Cerebellar cortex (tissue), 1 donor: ENCODE results near the gene ARNT2.
A peak's percentile ranks its signal among the peaks of the same experiment; 100 is the strongest.

Source experiments
- DNase-seq: peaks from one replicate; pipeline ENCODE4 v3.0.0-alpha.2; 2015; ENCODE audit warnings: low spot score

ARNT2 gene

GRCh38 chr15:80442728-80443403 is 38.7 kb downstream of the ARNT2 start:
- no peak for DNase-seq

- no peak for DNase-seq
Observed at GRCh38 chr15:80444680-80445251, 40.6 kb downstream of the ARNT2 start.

- no peak for DNase-seq
Observed at GRCh38 chr15:80445300-80446041, 41.3 kb downstream of the ARNT2 start.

GRCh38 chr15:80447077-80447476 is 42.9 kb downstream of the ARNT2 start:
- no peak for DNase-seq

- DNase-seq: no peak
Observed at GRCh38 chr15:80449825-80450224, 45.6 kb downstream of the ARNT2 start.

GRCh38 chr15:80450811-80451321 is 46.7 kb downstream of the ARNT2 start:
- DNase-seq: peak; percentile 22

- no peak for DNase-seq
Observed at GRCh38 chr15:80452166-80452565, 48.0 kb downstream of the ARNT2 start.

GRCh38 chr15:80455051-80455648 is 51.0 kb downstream of the ARNT2 start:
- DNase-seq: peak; percentile 34

- peak; percentile 81 for DNase-seq
Observed at GRCh38 chr15:80455668-80456442, 51.7 kb downstream of the ARNT2 start.

GRCh38 chr15:80456517-80457492 is 52.6 kb downstream of the ARNT2 start:
- no peak for DNase-seq

GRCh38 chr15:80457896-80458295 is 53.7 kb downstream of the ARNT2 start:
- no peak for DNase-seq

GRCh38 chr15:80458580-80458979 is 54.4 kb downstream of the ARNT2 start:
- DNase-seq: no peak

- DNase-seq: no peak
Observed at GRCh38 chr15:80459380-80459779, 55.2 kb downstream of the ARNT2 start.

GRCh38 chr15:80459818-80460217 is 55.6 kb downstream of the ARNT2 start:
- no peak for DNase-seq

GRCh38 chr15:80461356-80462095 is 57.3 kb downstream of the ARNT2 start:
- DNase-seq: no peak

- DNase-seq: no peak
Observed at GRCh38 chr15:80462111-80462510, 57.9 kb downstream of the ARNT2 start.

- DNase-seq: no peak
Observed at GRCh38 chr15:80462836-80463512, 58.8 kb downstream of the ARNT2 start.

GRCh38 chr15:80464951-80465625 is 60.9 kb downstream of the ARNT2 start:
- DNase-seq: no peak

GRCh38 chr15:80465626-80466005 is 61.4 kb downstream of the ARNT2 start:
- DNase-seq: no peak
